ENCODE results near the gene HLA-DPB1. TPM values are rescaled to one million over a fixed set of nuclear protein-coding genes. Genes with fewer than 3 reads are reported as not detected.
"Not testable (repeated sequence)": the region's sequence is repeated elsewhere in the genome, so short reads cannot be mapped to it uniquely, and the experiment has no call there.

The HLA-DPB1 gene
- polyA plus RNA-seq, 1 experiment = 1.6 TPM

DNA sequence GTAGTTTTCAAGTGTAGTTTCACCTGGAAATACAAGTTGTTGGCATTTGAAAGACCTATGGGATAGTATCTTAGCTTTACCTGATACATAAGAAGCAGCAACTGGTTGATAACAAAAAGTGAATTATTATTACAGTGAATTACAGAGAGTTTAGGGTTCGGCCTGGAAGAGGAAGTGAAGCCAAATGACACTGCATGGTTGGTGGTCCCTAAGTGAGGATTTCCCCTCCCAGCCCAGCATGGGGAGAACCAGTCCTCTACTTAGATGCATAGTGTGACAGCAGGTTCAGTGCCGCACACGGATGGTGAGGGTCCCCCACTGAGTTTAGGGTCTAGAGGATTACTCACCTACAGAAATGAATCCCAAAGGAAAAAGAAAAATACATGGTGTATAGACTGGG is 18.1 kb downstream of the HLA-DPB1 start:
- CTCF ChIA-PET = no interaction called here
- Histone ChIP-seq H3K27me3 (ENCODE audit: control insufficient read depth, insufficient read depth, low read length) (peaks cover 15% of the 10 kb centered on the region), H3K9me3 (ENCODE audit: control insufficient read depth, insufficient read depth, low read length) (no peaks in the 10 kb centered on the region; the same call in 1 of the 2 replicates), H3K27ac (ENCODE audit: low read depth, low read length) (no peak overlapping the region), H3K4me3 (ENCODE audit: low read depth, low read length) (no peak overlapping the region)
- no peak for DNase-seq (ENCODE audit: low read depth, low spot score)
- POLR2A ChIA-PET = no interaction called here
- TF ChIP-seq, protein P1, sequence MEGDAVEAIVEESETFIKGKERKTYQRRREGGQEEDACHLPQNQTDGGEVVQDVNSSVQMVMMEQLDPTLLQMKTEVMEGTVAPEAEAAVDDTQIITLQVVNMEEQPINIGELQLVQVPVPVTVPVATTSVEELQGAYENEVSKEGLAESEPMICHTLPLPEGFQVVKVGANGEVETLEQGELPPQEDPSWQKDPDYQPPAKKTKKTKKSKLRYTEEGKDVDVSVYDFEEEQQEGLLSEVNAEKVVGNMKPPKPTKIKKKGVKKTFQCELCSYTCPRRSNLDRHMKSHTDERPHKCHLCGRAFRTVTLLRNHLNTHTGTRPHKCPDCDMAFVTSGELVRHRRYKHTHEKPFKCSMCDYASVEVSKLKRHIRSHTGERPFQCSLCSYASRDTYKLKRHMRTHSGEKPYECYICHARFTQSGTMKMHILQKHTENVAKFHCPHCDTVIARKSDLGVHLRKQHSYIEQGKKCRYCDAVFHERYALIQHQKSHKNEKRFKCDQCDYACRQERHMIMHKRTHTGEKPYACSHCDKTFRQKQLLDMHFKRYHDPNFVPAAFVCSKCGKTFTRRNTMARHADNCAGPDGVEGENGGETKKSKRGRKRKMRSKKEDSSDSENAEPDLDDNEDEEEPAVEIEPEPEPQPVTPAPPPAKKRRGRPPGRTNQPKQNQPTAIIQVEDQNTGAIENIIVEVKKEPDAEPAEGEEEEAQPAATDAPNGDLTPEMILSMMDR (IDR thresholded peaks at IDR 0.05; ENCODE audit: low read depth, low read length) = no peak

DNA sequence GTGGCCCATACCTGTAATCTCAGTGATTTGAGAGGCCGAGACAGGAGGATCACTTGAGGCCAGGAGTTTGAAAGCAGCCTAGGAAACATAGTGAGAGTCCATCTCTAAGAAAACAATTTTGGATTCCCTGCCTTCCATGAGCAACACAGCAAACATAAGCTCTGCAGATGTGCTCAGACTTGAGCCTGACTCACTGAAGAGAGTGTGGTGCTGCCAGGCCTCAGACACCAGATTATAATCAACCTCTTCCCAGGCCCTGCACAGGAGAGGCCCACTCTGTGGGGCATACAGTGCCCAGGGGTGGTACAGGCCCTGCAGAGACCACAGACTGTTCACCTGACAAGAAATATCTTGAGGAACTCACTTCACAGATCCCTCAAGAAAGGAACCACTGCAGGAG is 19.9 kb downstream of the HLA-DPB1 start:
- CTCF ChIA-PET = no interaction called here
- H3K9me3 ChIP-seq (ENCODE audit: control insufficient read depth, insufficient read depth, low read length) = no peaks in the 10 kb centered on the region; the same call in 1 of the 2 replicates
- TF ChIP-seq, protein P1 (IDR thresholded peaks at IDR 0.05; ENCODE audit: low read depth, low read length) = no peak
- POLR2A ChIA-PET = no interaction called here
- H3K27me3 ChIP-seq (ENCODE audit: control insufficient read depth, insufficient read depth, low read length) = peaks cover 9% of the 10 kb centered on the region
- DNase-seq (ENCODE audit: low read depth, low spot score) = no peak
- H3K27ac ChIP-seq (ENCODE audit: low read depth, low read length) = no peak overlapping the region
- H3K4me3 ChIP-seq (ENCODE audit: low read depth, low read length) = no peak overlapping the region

DNA sequence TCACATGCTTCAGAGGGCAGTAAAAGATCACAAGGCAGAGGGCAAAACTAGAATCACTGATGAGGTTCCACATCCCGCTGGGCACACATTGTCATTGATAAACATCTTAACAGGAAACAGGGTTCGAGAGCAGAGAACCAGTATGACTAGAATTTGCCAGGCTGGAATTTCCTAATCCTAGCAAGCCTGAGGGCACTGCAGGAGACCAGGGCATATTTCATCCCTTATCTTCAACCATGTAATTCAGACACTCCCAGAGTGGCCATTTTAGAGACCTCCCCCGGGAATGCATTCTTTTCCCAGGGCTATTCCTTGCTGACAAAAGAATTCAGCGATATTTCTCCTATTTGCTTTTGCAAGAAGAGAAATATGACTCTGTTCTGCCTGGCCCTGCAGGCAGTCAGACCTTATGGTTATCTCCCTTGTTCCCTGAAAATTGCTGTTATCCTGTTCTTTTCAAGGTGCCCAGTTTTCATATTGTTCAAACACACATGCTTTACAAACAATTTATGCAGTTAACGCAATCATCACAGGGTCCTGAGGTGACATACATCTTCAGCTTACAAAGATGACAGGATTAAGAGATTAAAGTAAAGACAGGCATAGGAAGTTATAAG is 25.4 kb downstream of the HLA-DPB1 start:
- CTCF ChIA-PET; POLR2A ChIA-PET; H3K4me3 ChIP-seq (ENCODE audit: low read depth, low read length); H3K27ac ChIP-seq (ENCODE audit: low read depth, low read length); H3K27me3 ChIP-seq (ENCODE audit: control insufficient read depth, insufficient read depth, low read length); H3K9me3 ChIP-seq (ENCODE audit: control insufficient read depth, insufficient read depth, low read length); DNase-seq (ENCODE audit: low read depth, low spot score): not testable (repeated sequence)

- no peak overlapping the region for H3K4me3 ChIP-seq (ENCODE audit: low read depth, low read length)
- DNase-seq (ENCODE audit: low read depth, low spot score) = no peak
- CTCF ChIA-PET = no interaction called here
- H3K27ac ChIP-seq (ENCODE audit: low read depth, low read length) = no peak overlapping the region
- H3K9me3 ChIP-seq (ENCODE audit: control insufficient read depth, insufficient read depth, low read length) = no peaks in the 10 kb centered on the region
- POLR2A ChIA-PET = no interaction called here
- TF ChIP-seq, protein P1 (IDR thresholded peaks at IDR 0.05; ENCODE audit: low read depth, low read length) = no peak
- peaks cover 2% of the 10 kb centered on the region for H3K27me3 ChIP-seq (ENCODE audit: control insufficient read depth, insufficient read depth, low read length)
These were observed 28.0 kb downstream of the HLA-DPB1 start for GRCh38 chr6:33103776-33104175.

GRCh38 chr6:33104887-33105286 is 29.1 kb downstream of the HLA-DPB1 start:
- no peak for DNase-seq (ENCODE audit: low read depth, low spot score)
- H3K9me3 ChIP-seq (ENCODE audit: control insufficient read depth, insufficient read depth, low read length) = no peaks in the 10 kb centered on the region
- H3K4me3 ChIP-seq (ENCODE audit: low read depth, low read length) = no peak overlapping the region
- POLR2A ChIA-PET = no interaction called here
- TF ChIP-seq, protein P1 (IDR thresholded peaks at IDR 0.05; ENCODE audit: low read depth, low read length) = no peak
- H3K27ac ChIP-seq (ENCODE audit: low read depth, low read length) = no peak overlapping the region
- peaks cover 5% of the 10 kb centered on the region for H3K27me3 ChIP-seq (ENCODE audit: control insufficient read depth, insufficient read depth, low read length)
- CTCF ChIA-PET = no interaction called here
